ENCODE results near the gene FALEC. TPM values are rescaled to one million over a fixed set of nuclear protein-coding genes. Genes with fewer than 3 reads are reported as not detected.
"Not testable (repeated sequence)": the region's sequence is repeated elsewhere in the genome, so short reads cannot be mapped to it uniquely, and the experiment has no call there.

The FALEC gene
- total RNA-seq, 2 experiments from 2014 or later, result 0.55 TPM; not detected in 1

- ChIA-PET POLR2A (interaction anchor here (1.2 to 12.7 kb wide), 3 partner anchors 6 to 36 kb away, joined by 3 to 210 read pairs (median 116); no protein-coding TSS in a partner anchor), CTCF (interaction anchor here (0.9 to 12.6 kb wide), 3 partner anchors 8 to 36 kb away, joined by 4 to 135 read pairs (median 27); no protein-coding TSS in a partner anchor)
Observed at GRCh38 chr1:150575518-150576366, 60.2 kb downstream of the FALEC start.

- ChIA-PET CTCF (interaction anchor here (4.7 to 12.6 kb wide), 2 partner anchors 8 to 13 kb away, joined by 27 to 135 read pairs; no protein-coding TSS in a partner anchor), POLR2A (interaction anchor here (4.0 to 12.7 kb wide), 3 partner anchors 7 to 53 kb away, joined by 53 to 210 read pairs (median 116); partner anchors contain the start of gene ENSA)
Observed at GRCh38 chr1:150576367-150576711, 60.8 kb downstream of the FALEC start.

- CTCF ChIA-PET, result interaction anchor here (4.7 to 12.6 kb wide), 2 partner anchors 9 to 14 kb away, joined by 27 to 135 read pairs; no protein-coding TSS in a partner anchor
Observed at GRCh38 chr1:150576794-150577556, 61.4 kb downstream of the FALEC start.

GRCh38 chr1:150577557-150578271 is 62.2 kb downstream of the FALEC start:
- POLR2A ChIA-PET, result interaction anchor here (0.6 to 12.7 kb wide), 7 partner anchors 8 to 75 kb away, joined by 4 to 210 read pairs (median 28); partner anchors contain the start of gene ENSA
- CTCF ChIA-PET, result interaction anchor here (1.6 to 12.6 kb wide), 4 partner anchors 10 to 36 kb away, joined by 5 to 135 read pairs (median 17); no protein-coding TSS in a partner anchor

More at GRCh38 chr1:150576794-150577556, 61.4 kb downstream of the FALEC start:
- POLR2A ChIA-PET, result interaction anchor here (1.4 to 12.7 kb wide), 4 partner anchors 8 to 52 kb away, joined by 4 to 210 read pairs (median 84); partner anchors contain the start of gene ENSA

GRCh38 chr1:150578272-150579109 is 62.9 kb downstream of the FALEC start:
- ChIA-PET CTCF (interaction anchor here (1.0 to 12.6 kb wide), 8 partner anchors 8 to 45 kb away, joined by 4 to 135 read pairs (median 4); no protein-coding TSS in a partner anchor), POLR2A (interaction anchor here (0.6 to 12.7 kb wide), 13 partner anchors 9 to 302 kb away, joined by 3 to 210 read pairs (median 7); partner anchors contain the start of genes ADAMTSL4 and ENSA)

- ChIA-PET CTCF (interaction anchor here (1.0 to 12.6 kb wide), 9 partner anchors 9 to 50 kb away, joined by 4 to 135 read pairs (median 5); partner anchors contain the start of gene ENSA), POLR2A (interaction anchor here (0.6 to 12.7 kb wide), 19 partner anchors 10 to 427 kb away, joined by 3 to 210 read pairs (median 5); partner anchors contain the start of genes ADAMTSL4, ENSA and GOLPH3L)
Observed at GRCh38 chr1:150579110-150579944, 63.8 kb downstream of the FALEC start, which contains the start of gene MCL1. MCL1 (minus strand) TSS chr1:150579610; CDS start chr1:150579530, 80 bp downstream.

- POLR2A ChIA-PET, result interaction anchor here (0.6 to 12.7 kb wide), 14 partner anchors 11 to 426 kb away, joined by 3 to 210 read pairs (median 6); partner anchors contain the start of genes ADAMTSL4, ENSA and GOLPH3L
- CTCF ChIA-PET, result interaction anchor here (1.3 to 12.6 kb wide), 7 partner anchors 10 to 50 kb away, joined by 4 to 135 read pairs (median 6); partner anchors contain the start of gene ENSA
Observed at GRCh38 chr1:150579945-150580642, 64.5 kb downstream of the FALEC start.

- POLR2A ChIA-PET, result interaction anchor here (12.7 kb wide), 1 partner anchor 18 kb away, joined by 210 read pairs; no protein-coding TSS in a partner anchor
Observed at GRCh38 chr1:150580966-150581365, 65.4 kb downstream of the FALEC start.

GRCh38 chr1:150581437-150581836 is 65.9 kb downstream of the FALEC start:
- POLR2A ChIA-PET, result not testable (repeated sequence)
- CTCF ChIA-PET, result interaction anchor here (12.6 kb wide), 1 partner anchor 19 kb away, joined by 135 read pairs; no protein-coding TSS in a partner anchor

More at GRCh38 chr1:150580966-150581365, 65.4 kb downstream of the FALEC start:
- CTCF ChIA-PET, result interaction anchor here (12.6 kb wide), 1 partner anchor 18 kb away, joined by 135 read pairs; no protein-coding TSS in a partner anchor

- CTCF ChIA-PET, POLR2A ChIA-PET: not testable (repeated sequence)
Observed at GRCh38 chr1:150581962-150582361, 66.4 kb downstream of the FALEC start.

GRCh38 chr1:150582371-150582770 is 66.8 kb downstream of the FALEC start:
- ChIA-PET CTCF (no interaction called here), POLR2A (no interaction called here)

Other genes with a start within 250 kb of the FALEC start
- 100 to 1,000 TPM; 129 TPM for gene APH1A, start 246.7 kb upstream of the FALEC start, total RNA-seq
- gene C1orf54, start 243.0 kb upstream of the FALEC start, total RNA-seq, result 1 to 10 TPM in 1 of 2 experiments, under 1 TPM in 1; 0.61 to 1.1 TPM
- gene CIART, start 233.2 kb upstream of the FALEC start, total RNA-seq, result 1 to 10 TPM; 5.2 to 7.3 TPM
- 10 to 100 TPM; 78.1 to 79.1 TPM for gene MRPS21, start 221.9 kb upstream of the FALEC start, total RNA-seq
- gene PRPF3, start 194.2 kb upstream of the FALEC start, total RNA-seq, result 10 to 100 TPM; 66.5 to 68.9 TPM
- gene RPRD2, start 151.6 kb upstream of the FALEC start, total RNA-seq, result 10 to 100 TPM; 20.1 to 20.4 TPM
- 10 to 100 TPM; 53.5 to 56.2 TPM for gene TARS2, start 28.3 kb upstream of the FALEC start, total RNA-seq
- gene ECM1, start 7.6 kb upstream of the FALEC start, total RNA-seq, result 1 to 10 TPM; 1.3 to 1.5 TPM
- not detected for gene ADAMTSL4, start 33.7 kb downstream of the FALEC start, total RNA-seq
- 100 to 1,000 TPM; 211 to 215 TPM for gene MCL1, start 63.9 kb downstream of the FALEC start, total RNA-seq
- 100 to 1,000 TPM; 245 to 251 TPM for gene ENSA, start 113.9 kb downstream of the FALEC start, total RNA-seq
- 10 to 100 TPM; 15.4 to 18.8 TPM for gene GOLPH3L, start 181.4 kb downstream of the FALEC start, total RNA-seq
- gene HORMAD1, start 205.1 kb downstream of the FALEC start, total RNA-seq, result not detected

Data from activated CD8-positive, alpha-beta memory T cell treated with anti-CD3 and anti-CD28 coated beads for 36 hours (primary cell).